Heart right ventricle (tissue), 16 donors: ENCODE measurements around the gene AHCY. TPM values are rescaled to one million over a fixed set of nuclear protein-coding genes. Genes with fewer than 3 reads are reported as not detected.
"Not testable (repeated sequence)": the region's sequence is repeated elsewhere in the genome, so short reads cannot be mapped to it uniquely, and the experiment has no call there.

ENCODE experiments used
- ATAC-seq, 8 donors: fragments of 200-7000 bp; cut with Tn5 transposase; one replicate each; pipeline ENCODE4 v1.9.1; 2020; ENCODE audit warnings: mild to moderate bottlenecking in 8 of 8, moderate library complexity in 8 of 8, moderate number of reproducible peaks in 1 of 8
- DNase-seq, 2 donors: peaks; one replicate each; pipeline ENCODE4 v3.0.0-alpha.2; 2020
- H3K27ac ChIP-seq, 10 donors: fragments of 200-600 bp; sonication (generic) in 2 of 10; one replicate each; pipeline versions ENCODE4 v1.5.0 to v1.8.0; 2020 to 2022; ENCODE audit warnings: mild to moderate bottlenecking in 3 of 10
- H3K27me3 ChIP-seq, 7 donors: fragments of 200-600 bp; one replicate each; pipeline ENCODE4 v1.8.0; 2021 to 2022; ENCODE audit warnings: mild to moderate bottlenecking in 2 of 7
- H3K36me3 ChIP-seq, 9 donors: fragments of 200-600 bp; sonication (generic) in 1 of 9; one replicate each; pipeline versions ENCODE4 v1.5.0 to v1.8.0; 2020 to 2022; ENCODE audit warnings: mild to moderate bottlenecking in 2 of 9
- H3K4me1 ChIP-seq, 9 donors: fragments of 200-600 bp; sonication (generic) in 1 of 9; one replicate each; pipeline versions ENCODE4 v1.5.0 to v1.8.0; 2020 to 2022; ENCODE audit warnings: mild to moderate bottlenecking in 4 of 9
- H3K4me3 ChIP-seq, 10 donors: fragments of 200-600 bp; sonication (generic) in 2 of 10; one replicate each; pipeline versions ENCODE4 v1.5.0 to v1.8.0; 2020 to 2022; ENCODE audit warnings: mild to moderate bottlenecking in 7 of 10, moderate library complexity in 2 of 10
- H3K9me3 ChIP-seq, 11 donors: fragments of 200-600 bp in 10 of 11; sonication (generic) in 2 of 11; one replicate each; pipeline versions ENCODE4 v1.5.0 to v1.8.0; 2013 to 2022; ENCODE audit warnings: mild to moderate bottlenecking in 2 of 11, control low read depth in 1 of 11, moderate library complexity in 1 of 11
- CTCF ChIP-seq, 9 donors: fragments of 200-600 bp; sonication (generic) in 2 of 9; IDR thresholded peaks; one replicate each; pipeline versions ENCODE4 v1.5.0 to v1.8.0; 2021 to 2022; ENCODE audit warnings: antibody characterized with exemption in 9 of 9, mild to moderate bottlenecking in 5 of 9, moderate library complexity in 1 of 9
- WGBS, 2 donors: extraction: QIAGEN DNeasy Blood & Tissue Kit; methylation state at CpG; one replicate each; pipeline ENCODE4 v1.1.7; 2013; ENCODE audit warnings: inconsistent platforms in 1 of 2; 5-methylcytosine and 5-hydroxymethylcytosine counted together
- intact Hi-C, 10 donors: fragments of 100-400 bp; cut with DNase I; formaldehyde crosslinking; loops; one replicate each; pipeline versions ENCODE4 v1.11.1 to v1.14.2; 2022
- polyA plus RNA-seq, 2 donors: library from polyadenylated mRNA; stranded (reverse); fragments of 200-250 nt; gene quantifications; one replicate each; pipeline ENCODE4 v1.2.3, GENCODE V29; 2013
- total RNA-seq, 10 donors: library from RNA; stranded (reverse); fragmentation: NEBNext Ultra II Directional in 3 of 10; extraction: Animal tissue kit (Norgen Biotek cat#: 25700) in 3 of 10; gene quantifications; one replicate each; pipeline versions ENCODE4 v1.2.1 to v1.2.4, GENCODE V29; 2021 to 2023
- donor health status: Arrhythmogenic right ventricular cardiomyopathy.
- donor health status: ischemic (EF 13 %, LVEDD 7.1; RV severe dilation, severe dysfunction).
- donor health status: healthy with polysubstance abuse.
- donor health status: DM: no; HTN: yes; CAD: no.
- donor health status: DM: no; HTN: no; CAD: no.
- donor health status: ischemic (EF 25% LVEDD 6.9; RV normal size, moderate dysfunction).
- donor health status: ischemic (EF 25% LVEDD 5.7; RV mildly dilated, moderate dysfunction).
- donor health status: healthy.
- donor health status: DM: yes; HTN: yes; CAD: no.
- donor health status: Ischemic cardiomyopathy.
- donor health status: ischemic (EF 35%, LVEDD 5.7; RV mildly dilated, moderate dysfunction).
- donor health status: nonischemic (EF 11% LVEDD 7.7; RV severe dilation, severe dysfunction).
- donor health status: DM: yes; HTN: yes; CAD: no.
- donor health status: PGD.
- donor health status: ischemic (EF 29% LVEDD 5.4; RV normal size, mild dysfunction).
- donor health status: nonischemic (EF 23%, LVEDD 6.1; RV moderate dilation, normal function).

AHCY gene
- total and polyA plus RNA-seq, 12 donors: 42.3 to 83.9 (median 56.7) TPM

- 92 to 98% methylated on average over 5 of the region's 5 CpGs for WGBS, 2 donors
- peaks cover 0 to 75% (median 39%) of the 10 kb centered on the region in 9 donors for H3K36me3 ChIP-seq
Measured at GRCh38 chr20:34293119-34293518, 10.0 kb downstream of the AHCY start.

DNA sequence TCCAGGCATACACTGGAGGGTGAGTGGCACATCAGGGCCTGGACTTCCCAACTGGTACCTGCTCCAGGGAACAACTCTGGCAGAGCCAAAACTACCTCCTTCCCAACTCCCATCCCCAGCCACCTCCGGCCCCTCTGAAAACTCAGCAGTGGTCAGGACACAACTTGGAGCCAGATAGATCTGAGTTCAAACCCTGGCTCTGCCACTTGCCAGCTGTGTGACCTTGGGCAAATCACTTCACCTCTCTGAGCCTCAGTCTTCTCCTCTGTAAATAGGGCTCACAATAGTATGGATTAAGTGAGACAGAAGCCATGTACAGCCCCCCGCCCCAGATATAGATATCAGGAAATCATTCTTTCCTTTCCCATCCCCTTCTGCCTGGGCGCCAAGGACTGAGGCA, 10.7 kb downstream of the AHCY start:
- intact Hi-C loops: no loop called here
- Histone ChIP-seq H3K4me1 (peaks cover 0 to 10% (median 0%) of the 10 kb centered on the region in 9 donors), H3K27ac (no peak overlapping the region), H3K27me3 (no peaks in the 10 kb centered on the region), H3K9me3 (no peaks in the 10 kb centered on the region), H3K4me3 (no peak overlapping the region), H3K36me3 (peaks cover 0 to 81% (median 39%) of the 10 kb centered on the region in 9 donors)
- ATAC-seq (no peak), DNase-seq (no peak)
- no peak for TF ChIP-seq CTCF (IDR thresholded peaks at IDR 0.05)
- WGBS, 2 donors: 97 to 98% methylated on average over 3 of the region's 3 CpGs

More at GRCh38 chr20:34293119-34293518, 10.0 kb downstream of the AHCY start:
- ATAC-seq (no peak), DNase-seq (no peak)
- peaks cover 0 to 10% (median 0%) of the 10 kb centered on the region in 9 donors for H3K4me1 ChIP-seq
- H3K4me3 ChIP-seq: no peak overlapping the region
- TF ChIP-seq CTCF (IDR thresholded peaks at IDR 0.05): no peak
- no peaks in the 10 kb centered on the region for H3K9me3 ChIP-seq
- H3K27me3 ChIP-seq: no peaks in the 10 kb centered on the region
- intact Hi-C loops: no loop called here
- H3K27ac ChIP-seq: no peak overlapping the region

GRCh38 chr20:34290471-34290870, 12.7 kb downstream of the AHCY start:
- no peak for ATAC-seq
- Histone ChIP-seq H3K27me3 (no peaks in the 10 kb centered on the region), H3K36me3 (peaks cover 0 to 98% (median 42%) of the 10 kb centered on the region in 9 donors), H3K9me3 (no peaks in the 10 kb centered on the region), H3K4me1 (peaks cover 0 to 10% (median 0%) of the 10 kb centered on the region in 9 donors), H3K4me3 (no peak overlapping the region), H3K27ac (no peak overlapping the region)
- 98 to 99% methylated on average over 11 of the region's 11 CpGs for WGBS, 2 donors
- no peak for TF ChIP-seq CTCF (IDR thresholded peaks at IDR 0.05)
- intact Hi-C loops: no loop called here
- DNase-seq: no peak

- intact Hi-C loops, H3K27me3 ChIP-seq, H3K27ac ChIP-seq, DNase-seq, H3K4me1 ChIP-seq, H3K9me3 ChIP-seq, ATAC-seq, H3K4me3 ChIP-seq: not testable (repeated sequence)
- WGBS, 2 donors: 88 to 93% methylated on average over 5 of the region's 5 CpGs
- H3K36me3 ChIP-seq: peaks cover 0 to 98% (median 57%) of the 10 kb centered on the region in 9 donors
Measured at GRCh38 chr20:34287500-34287899, 15.7 kb downstream of the AHCY start.

DNA sequence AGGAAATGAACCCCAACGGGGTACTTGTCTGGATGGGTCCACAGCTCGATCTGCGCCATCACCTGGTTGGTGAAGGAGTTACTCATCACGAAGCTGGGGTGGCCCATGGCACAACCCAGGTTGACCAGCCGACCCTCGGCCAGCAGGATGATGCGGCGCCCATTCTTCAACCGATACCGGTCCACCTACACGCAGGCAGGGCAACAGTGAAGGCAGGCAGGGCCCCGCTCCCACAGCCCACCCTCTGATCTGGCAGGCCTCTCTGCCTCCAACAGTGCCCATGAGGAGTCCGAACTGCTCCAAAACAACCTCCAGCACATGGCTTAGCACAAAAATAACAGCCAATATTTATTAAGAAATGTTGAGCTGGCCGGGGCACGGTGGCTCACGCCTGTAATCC, 17.7 kb downstream of the AHCY start:
- H3K4me3 ChIP-seq: no peak overlapping the region
- intact Hi-C loops: no loop called here
- H3K9me3 ChIP-seq: no peaks in the 10 kb centered on the region
- H3K36me3 ChIP-seq: peaks cover 0 to 99% (median 48%) of the 10 kb centered on the region in 9 donors
- 95% methylated on average over 16 of the region's 16 CpGs for WGBS, 2 donors
- no peaks in the 10 kb centered on the region for H3K27me3 ChIP-seq
- DNase-seq (no peak), ATAC-seq (no peak)
- no peak overlapping the region for H3K27ac ChIP-seq
- TF ChIP-seq CTCF (IDR thresholded peaks at IDR 0.05): no peak
- no peaks in the 10 kb centered on the region for H3K4me1 ChIP-seq
